A673 (cell line): ENCODE measurements around the gene FBXL19.
"Not testable (repeated sequence)": the region's sequence is repeated elsewhere in the genome, so short reads cannot be mapped to it uniquely, and the experiment has no call there.

Experiments
- CTCF ChIP-seq: fragments of 300-800, 200-600 bp; sonication (generic); conservative IDR thresholded peaks from 2 replicates; pipeline ENCODE4 v1.5.1; 2017; ENCODE audit warnings: low read depth, mild to moderate bottlenecking, antibody characterized with exemption, low read length, moderate library complexity, mixed read lengths
- EZH2 ChIP-seq: fragments of 200-600 bp; sonication (generic); IDR thresholded peaks from 2 replicates; pipeline ENCODE4 v1.6.1; 2017; ENCODE audit warnings: borderline replicate concordance, low read depth, mild to moderate bottlenecking, mixed read lengths, antibody characterized with exemption, low read length; ENCODE audit not compliant: poor library complexity, severe bottlenecking

- TF ChIP-seq CTCF, EZH2: not testable (repeated sequence)
These were observed 32.1 kb upstream of the FBXL19 start for GRCh38 chr16:30891043-30891823.
